Keratinocyte (primary cell): ENCODE measurements around the gene RNF141. TPM values are rescaled to one million over a fixed set of nuclear protein-coding genes. Genes with fewer than 3 reads are reported as not detected.

Source experiments
- DNase-seq: peaks from one replicate; pipeline ENCODE4 v3.0.0-alpha.2; 2011; ENCODE audit warnings: low read depth, missing footprints, low spot score
- FAIRE-seq: peaks from 2 replicates; lab custom pipeline; 2011; peaks lifted over from hg19 to GRCh38; lab: Jason Lieb, UNC
- H2AFZ ChIP-seq: 2 replicates; pipeline ENCODE4 v1.6.0; 2012; ENCODE audit warnings: low read length, control low read depth, inconsistent platforms; ENCODE audit not compliant: control insufficient read depth
- H3K27ac ChIP-seq: 2 replicates; pipeline ENCODE4 v1.5.1; 2011; ENCODE audit warnings: low read length; ENCODE audit not compliant: control insufficient read depth, insufficient read depth
- H3K27me3 ChIP-seq: 3 replicates; pipeline ENCODE4 v1.6.0; 2011; ENCODE audit warnings: low read length; ENCODE audit not compliant: control insufficient read depth, insufficient read depth; ENCODE audit errors: extremely low read depth
- H3K36me3 ChIP-seq, 2 experiments: 2 replicates in 1 of 2; 3 replicates in 1 of 2; pipeline ENCODE4 v1.5.1; 2011; ENCODE audit warnings: low read length in 2 of 2, mild to moderate bottlenecking in 1 of 2; ENCODE audit not compliant: control insufficient read depth in 2 of 2, insufficient read depth in 2 of 2; ENCODE audit errors: extremely low read depth in 1 of 2
- H3K4me1 ChIP-seq: 3 replicates; pipeline ENCODE4 v1.5.1; 2011; ENCODE audit warnings: low read length; ENCODE audit not compliant: control insufficient read depth, insufficient read depth; ENCODE audit errors: extremely low read depth
- H3K4me2 ChIP-seq: 3 replicates; pipeline ENCODE4 v1.6.0; 2011; ENCODE audit warnings: low read depth, low read length; ENCODE audit not compliant: control insufficient read depth, insufficient read depth; ENCODE audit errors: extremely low read depth
- H3K4me3 ChIP-seq, 3 experiments: fragments of 200-600 bp in 1 of 3; sonication (generic) in 1 of 3; 2 replicates in 2 of 3; 3 replicates in 1 of 3; pipeline ENCODE4 v1.5.1; 2011 to 2016; ENCODE audit warnings: low read length in 3 of 3, mild to moderate bottlenecking in 3 of 3, control low read depth in 2 of 3, inconsistent platforms in 1 of 3, low read depth in 1 of 3, mixed read lengths in 1 of 3, mixed run types in 1 of 3, moderate library complexity in 1 of 3; ENCODE audit not compliant: control insufficient read depth in 2 of 3, insufficient read depth in 2 of 3; ENCODE audit errors: extremely low read depth in 1 of 3
- H3K79me2 ChIP-seq: 2 replicates; pipeline ENCODE4 v1.6.0; 2012; ENCODE audit warnings: low read length; ENCODE audit not compliant: control insufficient read depth, insufficient read depth
- H3K9ac ChIP-seq: 3 replicates; pipeline ENCODE4 v1.6.0; 2011; ENCODE audit warnings: low read length; ENCODE audit not compliant: control insufficient read depth, insufficient read depth; ENCODE audit errors: extremely low read depth
- H3K9me1 ChIP-seq: 3 replicates; pipeline ENCODE4 v1.6.0; 2011; ENCODE audit warnings: low read length; ENCODE audit not compliant: control insufficient read depth, insufficient read depth; ENCODE audit errors: extremely low read depth
- H3K9me3 ChIP-seq: 2 replicates; pipeline ENCODE4 v1.5.1; 2012; ENCODE audit warnings: low read depth, low read length; ENCODE audit not compliant: control insufficient read depth
- H4K20me1 ChIP-seq: 3 replicates; pipeline ENCODE4 v1.6.0; 2011; ENCODE audit warnings: low read length; ENCODE audit not compliant: control insufficient read depth, insufficient read depth; ENCODE audit errors: extremely low read depth
- CTCF ChIP-seq, 3 experiments: IDR thresholded peaks in 1 of 3; conservative IDR thresholded peaks in 1 of 3; optimal IDR thresholded peaks in 1 of 3; 2 replicates in 2 of 3; 3 replicates in 1 of 3; pipeline versions ENCODE3 to v1.5.1; 2011; ENCODE audit warnings: low read length in 3 of 3, mild to moderate bottlenecking in 3 of 3, moderate library complexity in 2 of 3, control low read depth in 1 of 3, inconsistent platforms in 1 of 3; ENCODE audit not compliant: insufficient read depth in 2 of 3; ENCODE audit errors: extremely low read depth in 1 of 3
- EZH2 ChIP-seq: IDR thresholded peaks from one replicate; pipeline ENCODE4 v1.6.1; 2012; ENCODE audit warnings: inconsistent platforms, mild to moderate bottlenecking, low read length, moderate library complexity
- dilution Hi-C: fragments of 300-500 bp; cut with MboI; formaldehyde crosslinking; loops from one replicate; pipeline ENCODE4 v1.7.0; 2020; ENCODE audit warnings: low sequenced_read_pairs; ENCODE audit not compliant: extremely low pct_ligation_motif_present
- polyA plus RNA-seq, 5 experiments: library from polyadenylated mRNA; depleted of rRNA in 3 of 5; stranded (reverse) in 3 of 5; stranded (forward) in 1 of 5; unstranded in 1 of 5; fragments of >200 nt; gene quantifications; 1 replicate in 1 of 5; 2 replicates in 3 of 5; 3 replicates in 1 of 5; pipeline versions ENCODE4 v1.2.1 to v1.2.3, GENCODE V29; 2011 to 2012; ENCODE audit warnings: missing spikeins in 2 of 5, low read depth in 1 of 5, low replicate concordance in 1 of 5

RNF141 gene
- polyA plus RNA-seq, 1 donor (not counting 4 experiments of a cell fraction or from before 2014, with no cell fraction given): 59.1 TPM

GRCh38 chr11:10483584-10483983 is 57.4 kb downstream of the RNF141 start:
- H3K9me1 ChIP-seq: no peaks in the 10 kb centered on the region
- H3K79me2 ChIP-seq: no peaks in the 10 kb centered on the region
- no peaks in the 10 kb centered on the region for H3K27me3 ChIP-seq
- no peak for TF ChIP-seq CTCF (optimal IDR thresholded peaks at IDR 0.05 in 1 of 3, IDR thresholded peaks at IDR 0.05 in 1 of 3, conservative IDR thresholded peaks at IDR 0.05 in 1 of 3; ENCODE audit: extremely low read depth in 1 of 3, insufficient read depth in 2 of 3, low read length in 3 of 3)
- TF ChIP-seq EZH2: no peak
- H3K27ac ChIP-seq: no peak overlapping the region
- H3K4me2 ChIP-seq: no peak overlapping the region
- H3K9ac ChIP-seq: no peak overlapping the region
- peaks cover 13 to 23% of the 10 kb centered on the region in 2 experiments for H3K36me3 ChIP-seq
- peaks cover 13% of the 10 kb centered on the region for H3K4me1 ChIP-seq
- FAIRE-seq (no peak), DNase-seq (no peak)
- dilution Hi-C loops: no loop called here
- H3K9me3 ChIP-seq: no peaks in the 10 kb centered on the region
- no peak overlapping the region for H2AFZ ChIP-seq
- H3K4me3 ChIP-seq: no peak overlapping the region
- H4K20me1 ChIP-seq: no peaks in the 10 kb centered on the region

GRCh38 chr11:10483174-10483573 is 57.8 kb downstream of the RNF141 start:
- FAIRE-seq: no peak

More at GRCh38 chr11:10483174-10483573, 57.8 kb downstream of the RNF141 start:
- Histone ChIP-seq H3K79me2 (no peaks in the 10 kb centered on the region), H3K4me1 (peaks cover 9% of the 10 kb centered on the region), H3K36me3 (peaks cover 16 to 23% of the 10 kb centered on the region in 2 experiments), H2AFZ (no peak overlapping the region), H3K9me1 (no peaks in the 10 kb centered on the region), H3K4me2 (no peak overlapping the region), H3K9me3 (no peaks in the 10 kb centered on the region), H4K20me1 (no peaks in the 10 kb centered on the region), H3K4me3 (no peak overlapping the region), H3K27me3 (no peaks in the 10 kb centered on the region), H3K9ac (no peak overlapping the region), H3K27ac (no peak overlapping the region)
- dilution Hi-C loops: no loop called here
- TF ChIP-seq CTCF (optimal IDR thresholded peaks at IDR 0.05 in 1 of 3, IDR thresholded peaks at IDR 0.05 in 1 of 3, conservative IDR thresholded peaks at IDR 0.05 in 1 of 3; ENCODE audit: extremely low read depth in 1 of 3, insufficient read depth in 2 of 3, low read length in 3 of 3) (no peak), EZH2 (no peak)
- no peak for DNase-seq
